GM12878 (cell line): ENCODE data around the gene ADISSP.

Source experiments
- CHD2 ChIP-seq: IDR thresholded peaks from 2 replicates; pipeline ENCODE4 v1.6.1; 2011; ENCODE audit warnings: low read depth, low read length, improper control_type of control experiment, borderline replicate concordance
- CREB1 ChIP-seq: IDR thresholded peaks from 2 replicates; pipeline ENCODE4 v1.6.1; 2012; ENCODE audit warnings: low read depth, mild to moderate bottlenecking, inconsistent platforms
- CTCF ChIP-seq, 3 experiments: IDR thresholded peaks in 2 of 3; conservative IDR thresholded peaks in 1 of 3; 2 replicates each; pipeline ENCODE4 v1.5.1; 2011; ENCODE audit warnings: low read depth in 3 of 3, low read length in 3 of 3, mild to moderate bottlenecking in 3 of 3, control low read depth in 2 of 3, moderate library complexity in 2 of 3, inconsistent platforms in 1 of 3, mixed read lengths in 1 of 3; ENCODE audit not compliant: control insufficient read depth in 2 of 3, insufficient read depth in 1 of 3; ENCODE audit errors: extremely low read depth in 1 of 3
- ELK1 ChIP-seq: IDR thresholded peaks from 2 replicates; pipeline ENCODE4 v1.6.1; 2012; ENCODE audit warnings: low read depth, low read length, improper control_type of control experiment
- GABPA ChIP-seq: IDR thresholded peaks from 2 replicates; pipeline ENCODE4 v1.6.1; 2014; ENCODE audit warnings: antibody characterized with exemption, low read depth, mild to moderate bottlenecking, inconsistent platforms
- POLR2A ChIP-seq: IDR thresholded peaks from 2 replicates; pipeline ENCODE4 v1.6.1; 2011; ENCODE audit warnings: low read depth, mild to moderate bottlenecking, low read length
- REST ChIP-seq: IDR thresholded peaks from 2 replicates; pipeline ENCODE4 v1.6.1; 2012; ENCODE audit warnings: mild to moderate bottlenecking, low read depth, low read length
- SP1 ChIP-seq: IDR thresholded peaks from one replicate; pipeline ENCODE4 v1.6.1; 2011; ENCODE audit warnings: low read depth, low read length

GRCh38 chr20:3720626-3721025, 46.9 kb downstream of the ADISSP start:
- TF ChIP-seq CTCF (IDR thresholded peaks at IDR 0.05 in 2 of 3, conservative IDR thresholded peaks at IDR 0.05 in 1 of 3; ENCODE audit: control insufficient read depth in 2 of 3, extremely low read depth in 1 of 3, insufficient read depth in 1 of 3, low read depth in 3 of 3, low read length in 3 of 3), result no peak
- no peak for TF ChIP-seq SP1
- no peak for TF ChIP-seq POLR2A
- no peak for TF ChIP-seq GABPA
- TF ChIP-seq REST, result no peak
- TF ChIP-seq CREB1, result no peak
- no peak for TF ChIP-seq CHD2
- no peak for TF ChIP-seq ELK1
